OCI-LY7 (cell line): ENCODE measurements around the gene TP73. TPM values are rescaled to one million over a fixed set of nuclear protein-coding genes. Genes with fewer than 3 reads are reported as not detected.

Experiments
- BruUV-seq: library from RNA; stranded (reverse); fragments of 400-500 nt; replicated peaks from 2 replicates; lab custom pipeline; 2021; lab: Mats Ljungman, UMichigan
- CTCF ChIA-PET: fragments of 300-600 bp; sonication (Branson Sonifier 250); formaldehyde crosslinking; loops from one replicate; lab custom pipeline; 2022; ENCODE audit warnings: antibody characterized with exemption; ENCODE audit not compliant: unreplicated experiment; lab: Charles Lee
- POLR2A ChIA-PET: fragments of 300-600 bp; sonication (Branson Sonifier 250); formaldehyde crosslinking; loops from one replicate; lab custom pipeline; 2022; ENCODE audit warnings: antibody characterized with exemption; lab: Charles Lee
- DNase-seq: peaks from one replicate; pipeline ENCODE4 v3.0.0-alpha.2; 2015; ENCODE audit warnings: low spot score
- H2AFZ ChIP-seq: fragments of 200-600 bp; sonication (generic), shearing (Covaris generic); 2 replicates; pipeline ENCODE4 v1.6.1; 2014; ENCODE audit warnings: mild to moderate bottlenecking, antibody characterized with exemption, low read length, moderate library complexity
- H3K27ac ChIP-seq: fragments of 200-600 bp; sonication (generic); 2 replicates; pipeline ENCODE4 v1.5.1; 2014; ENCODE audit warnings: mixed run types, low read depth, mild to moderate bottlenecking, moderate library complexity, low read length, inconsistent platforms; ENCODE audit not compliant: poor library complexity, severe bottlenecking
- H3K36me3 ChIP-seq: fragments of 200-600 bp; sonication (generic); 2 replicates; pipeline ENCODE4 v1.6.1; 2014; ENCODE audit warnings: mild to moderate bottlenecking, antibody characterized with exemption, low read length, moderate library complexity, mixed read lengths; ENCODE audit not compliant: insufficient read depth
- H3K4me1 ChIP-seq: fragments of 200-600 bp; sonication (generic); 2 replicates; pipeline ENCODE4 v1.5.1; 2014; ENCODE audit warnings: mild to moderate bottlenecking, low read length; ENCODE audit not compliant: insufficient read depth, poor library complexity, severe bottlenecking
- H3K4me2 ChIP-seq: fragments of 200-600 bp; sonication (generic); 2 replicates; pipeline ENCODE4 v1.6.1; 2014; ENCODE audit warnings: mild to moderate bottlenecking, low read length
- H3K4me3 ChIP-seq: fragments of 200-600 bp; sonication (generic); 2 replicates; pipeline ENCODE4 v1.5.1; 2014; ENCODE audit warnings: mild to moderate bottlenecking, low read depth, low read length; ENCODE audit not compliant: poor library complexity, severe bottlenecking
- H3K79me2 ChIP-seq: fragments of 200-600 bp; sonication (generic); 2 replicates; pipeline ENCODE4 v1.6.1; 2016; ENCODE audit warnings: low read depth, mild to moderate bottlenecking, low read length, moderate library complexity, mixed read lengths; ENCODE audit not compliant: insufficient read depth
- H3K9me2 ChIP-seq: fragments of 200-600 bp; sonication (generic); 2 replicates; pipeline ENCODE4 v1.6.1; 2016; ENCODE audit warnings: mild to moderate bottlenecking, low read length, mixed read lengths; ENCODE audit not compliant: insufficient read depth
- H3K9me3 ChIP-seq: fragments of 200-600 bp; sonication (generic); 2 replicates; pipeline ENCODE4 v1.6.1; 2014; ENCODE audit warnings: mild to moderate bottlenecking, mixed run types, low read length, mixed read lengths
- H4K20me1 ChIP-seq: fragments of 200-600 bp; sonication (generic); 2 replicates; pipeline ENCODE4 v1.6.1; 2014; ENCODE audit warnings: mild to moderate bottlenecking, antibody characterized with exemption, low read length, moderate library complexity, mixed read lengths; ENCODE audit not compliant: insufficient read depth
- CTCF ChIP-seq: fragments of 200-600 bp; sonication (generic); conservative IDR thresholded peaks from 2 replicates; pipeline ENCODE4 v1.5.1; 2014; ENCODE audit warnings: mild to moderate bottlenecking, antibody characterized with exemption, low read length, moderate library complexity, mixed read lengths
- EZH2phosphoT487 ChIP-seq: fragments of 200-600 bp; sonication (generic); IDR thresholded peaks from 2 replicates; pipeline ENCODE4 v1.6.1; 2018; ENCODE audit warnings: low read depth, borderline replicate concordance, mild to moderate bottlenecking, mixed run types, antibody characterized with exemption, low read length, moderate library complexity, mixed read lengths
- intact Hi-C: fragments of 100-400 bp; cut with micrococcal nuclease; formaldehyde crosslinking; loops from one replicate; pipeline ENCODE4 v1.10.0; 2022; ENCODE audit not compliant: unreplicated experiment
- total RNA-seq, 2 experiments: library from RNA; depleted of rRNA in 1 of 2; stranded (reverse); fragments of >200 nt in 1 of 2; shearing (Covaris generic) in 1 of 2; gene quantifications; 2 replicates each; pipeline ENCODE4 v1.2.3, GENCODE V29; 2014 to 2022

The TP73 gene
- total RNA-seq, 2 experiments from 2014 or later, result 0.48 TPM; not detected in 1

DNA sequence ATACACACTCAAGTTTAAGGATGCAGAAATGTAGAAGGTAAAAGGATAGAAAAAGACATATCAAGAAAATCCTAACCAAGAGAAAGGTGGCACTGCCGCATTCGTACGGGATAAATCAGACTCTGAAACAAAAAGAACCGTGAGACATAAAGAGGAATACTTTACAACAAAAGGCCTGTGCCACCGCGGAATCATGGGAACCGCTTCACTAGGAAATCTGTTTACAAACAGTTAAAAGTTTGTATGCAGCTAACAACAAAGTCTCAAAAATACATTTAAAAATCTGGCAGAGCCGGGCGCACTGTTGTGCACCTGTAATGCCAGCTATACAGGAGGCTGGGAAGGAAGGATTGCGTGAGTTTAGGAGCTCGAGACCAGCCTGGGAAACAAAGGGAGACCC is 10.5 kb upstream of the TP73 start:
- H3K9me3 ChIP-seq, result no peaks in the 10 kb centered on the region
- H2AFZ ChIP-seq, result no peak overlapping the region
- H3K27ac ChIP-seq, result no peak overlapping the region
- no peak overlapping the region for H3K4me2 ChIP-seq
- no peaks in the 10 kb centered on the region for H3K9me2 ChIP-seq
- peaks cover 38% of the 10 kb centered on the region; the same call in 1 of the 2 replicates for H3K36me3 ChIP-seq
- no peaks in the 10 kb centered on the region for H4K20me1 ChIP-seq
- H3K4me3 ChIP-seq, result no peak overlapping the region
- H3K79me2 ChIP-seq, result no peaks in the 10 kb centered on the region
- no peak for DNase-seq
- BruUV-seq, result no TSS peak
- ChIA-PET CTCF (no interaction called here), POLR2A (no interaction called here)
- no peaks in the 10 kb centered on the region for H3K4me1 ChIP-seq
- TF ChIP-seq CTCF (no peak), EZH2phosphoT487 (no peak)
- intact Hi-C loops, result no loop called here

GRCh38 chr1:3642919-3643675 is 9.2 kb upstream of the TP73 start:
- no TSS peak for BruUV-seq
- H3K9me2 ChIP-seq, result no peaks in the 10 kb centered on the region
- no peaks in the 10 kb centered on the region for H3K79me2 ChIP-seq
- H3K4me2 ChIP-seq, result no peak overlapping the region
- no peak overlapping the region for H3K4me3 ChIP-seq
- CTCF ChIA-PET, result no interaction called here
- no peaks in the 10 kb centered on the region for H4K20me1 ChIP-seq
- no peak for DNase-seq
- no peak overlapping the region for H3K27ac ChIP-seq
- no peaks in the 10 kb centered on the region for H3K9me3 ChIP-seq
- H3K36me3 ChIP-seq, result peaks cover 34% of the 10 kb centered on the region; the same call in 1 of the 2 replicates
- intact Hi-C loops, result no loop called here
- no peak for TF ChIP-seq CTCF
- TF ChIP-seq EZH2phosphoT487, result no peak
- POLR2A ChIA-PET, result no interaction called here
- H3K4me1 ChIP-seq, result no peaks in the 10 kb centered on the region
- H2AFZ ChIP-seq, result no peak overlapping the region

DNA sequence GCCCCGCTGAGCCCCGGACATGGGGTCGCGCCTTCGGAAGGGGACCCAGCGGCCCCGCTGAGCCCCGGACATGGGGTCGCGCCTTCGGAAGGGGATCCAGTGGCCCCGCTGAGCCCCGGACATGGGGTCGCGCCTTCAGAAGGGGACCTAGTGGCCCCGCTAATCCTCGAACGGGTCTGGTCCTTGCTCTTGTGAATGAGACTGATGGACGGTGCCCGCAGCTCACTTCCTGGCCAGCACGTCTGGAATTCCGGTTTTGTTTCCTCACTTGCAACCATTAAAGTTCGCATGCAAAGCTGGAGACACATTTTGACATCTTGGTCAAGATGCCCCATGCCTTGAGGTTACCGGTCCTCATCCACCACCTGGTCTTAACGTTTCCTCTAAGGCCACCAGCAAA is 8.0 kb upstream of the TP73 start:
- no peak for DNase-seq
- Histone ChIP-seq H3K27ac (no peak overlapping the region), H3K4me3 (no peak overlapping the region), H3K36me3 (peaks cover 29% of the 10 kb centered on the region; the same call in 1 of the 2 replicates), H4K20me1 (no peaks in the 10 kb centered on the region), H3K4me1 (peaks cover 12% of the 10 kb centered on the region), H3K79me2 (no peaks in the 10 kb centered on the region), H3K4me2 (no peak overlapping the region), H3K9me2 (no peaks in the 10 kb centered on the region), H3K9me3 (no peaks in the 10 kb centered on the region), H2AFZ (no peak overlapping the region)
- ChIA-PET CTCF (no interaction called here), POLR2A (no interaction called here)
- TF ChIP-seq EZH2phosphoT487, result no peak
- TF ChIP-seq CTCF, result no peak
- no TSS peak for BruUV-seq
- intact Hi-C loops, result no loop called here
